GM18868 (cell line): ENCODE results near the gene IL1F10.
"Not testable (repeated sequence)": the region's sequence is repeated elsewhere in the genome, so short reads cannot be mapped to it uniquely, and the experiment has no call there.

Experiments used
- ATAC-seq: cut with Tn5 transposase; IDR thresholded peaks from one replicate; pipeline ENCODE4 v1.9.1; 2021; ENCODE audit warnings: mild to moderate bottlenecking, moderate library complexity; ENCODE audit not compliant: unreplicated experiment

IL1F10 gene

DNA sequence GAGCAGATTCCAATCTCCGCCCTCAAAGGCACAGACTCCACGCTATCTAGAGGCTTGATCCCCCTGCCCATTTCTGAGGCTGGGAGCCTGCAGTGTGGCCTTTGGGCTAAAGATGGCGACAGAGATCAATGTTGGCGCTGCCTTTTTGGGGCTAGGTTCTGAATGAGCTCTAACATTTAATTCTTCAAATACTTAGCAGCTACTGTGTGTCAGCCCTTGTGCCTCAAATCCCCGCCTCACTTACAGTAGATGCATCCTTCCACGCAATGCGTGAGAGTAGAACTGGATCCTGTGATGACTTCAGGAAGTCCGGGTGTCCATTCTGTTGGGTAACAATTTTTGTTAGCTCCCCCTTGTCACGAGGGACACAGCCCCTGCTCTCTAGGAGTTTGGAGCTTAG, 12.4 kb downstream of the IL1F10 start:
- peak; percentile 46 for ATAC-seq

DNA sequence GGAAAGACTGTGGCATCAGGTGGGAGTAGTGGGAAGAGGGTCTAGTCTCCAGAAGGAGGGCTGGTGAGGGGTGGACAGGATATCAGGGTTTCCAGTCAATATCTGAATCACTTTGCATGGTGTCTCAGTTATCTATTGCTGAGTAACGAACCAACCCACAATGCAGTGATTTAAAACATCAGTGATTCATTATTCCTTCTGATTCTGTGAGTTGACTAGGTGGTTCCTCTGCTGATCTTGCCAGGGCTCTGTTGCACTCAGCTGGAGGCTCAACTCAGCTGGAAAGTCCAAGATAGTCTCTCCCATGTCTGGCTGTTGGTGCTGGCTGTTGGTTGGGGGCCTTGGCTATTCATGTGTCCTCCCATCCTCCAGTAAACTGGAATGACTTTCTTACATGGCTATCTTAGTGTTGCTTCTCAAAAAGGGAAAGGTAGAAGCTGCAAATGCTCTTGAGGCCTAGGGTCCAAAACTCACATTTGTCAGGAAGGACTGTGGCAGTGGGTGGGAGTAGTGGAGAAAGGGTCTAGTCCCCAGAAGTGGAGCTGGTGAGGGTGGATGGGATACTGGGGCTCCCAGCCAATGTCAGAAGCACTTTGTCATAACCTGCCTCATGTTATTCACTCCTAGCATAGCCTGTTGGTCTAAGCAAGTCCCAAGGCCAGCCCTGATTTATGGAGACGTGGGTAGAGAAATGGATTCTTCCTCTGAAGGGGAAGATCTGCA, 13.9 kb downstream of the IL1F10 start:
- ATAC-seq, result no peak

DNA sequence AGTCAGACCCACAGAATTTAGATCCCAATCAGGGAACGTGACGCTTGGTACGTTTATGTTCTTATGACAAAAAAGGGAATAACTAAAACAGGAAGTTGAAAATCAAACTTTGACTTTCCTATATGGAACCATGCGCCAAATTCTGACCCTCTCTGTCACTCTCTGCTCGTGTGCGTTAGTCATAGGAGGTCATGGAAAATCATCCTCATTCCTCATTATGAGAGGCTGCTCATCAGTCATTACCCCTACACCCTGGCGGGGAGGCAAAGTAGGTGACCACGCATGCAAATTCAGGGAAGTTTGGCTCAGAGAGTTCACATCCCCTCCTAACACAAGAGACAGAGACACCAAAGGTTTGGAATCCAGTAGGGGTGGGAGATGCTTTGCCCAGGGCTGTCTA, 15.5 kb downstream of the IL1F10 start:
- ATAC-seq, result no peak

DNA sequence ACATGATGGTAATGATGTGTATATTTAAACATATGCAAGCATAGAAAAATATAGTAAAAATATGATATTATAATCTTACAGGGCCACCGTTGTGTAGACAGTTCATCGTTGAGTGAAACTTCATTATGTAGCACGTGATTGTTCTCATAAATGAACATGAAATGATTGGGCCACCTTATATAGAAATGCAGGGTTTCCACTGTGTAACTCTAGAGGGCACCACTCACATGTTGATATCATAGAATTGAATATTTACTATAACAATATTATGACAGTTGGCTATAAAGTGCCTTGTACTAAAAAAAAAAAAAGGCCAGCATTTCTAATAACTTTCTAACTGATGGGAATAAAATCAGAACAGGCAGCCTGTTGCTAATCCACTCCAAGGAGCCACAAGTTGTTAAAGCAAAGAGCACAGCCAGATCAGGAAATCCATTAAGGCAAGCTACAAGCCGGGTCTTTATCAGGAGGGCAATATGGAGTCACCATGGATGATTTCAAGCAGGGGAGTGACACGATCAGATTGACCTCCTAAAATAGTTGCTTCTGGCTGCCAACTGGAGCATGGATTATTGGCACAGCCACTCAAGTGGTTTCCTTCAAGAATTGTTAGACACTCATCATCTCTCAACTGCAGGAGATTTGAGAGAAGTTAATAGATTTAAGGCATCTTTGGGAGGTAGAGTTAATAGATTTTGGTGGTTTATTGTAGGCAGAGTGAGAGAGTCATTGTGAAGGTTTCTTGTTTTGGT, 16.7 kb downstream of the IL1F10 start:
- no peak for ATAC-seq

DNA sequence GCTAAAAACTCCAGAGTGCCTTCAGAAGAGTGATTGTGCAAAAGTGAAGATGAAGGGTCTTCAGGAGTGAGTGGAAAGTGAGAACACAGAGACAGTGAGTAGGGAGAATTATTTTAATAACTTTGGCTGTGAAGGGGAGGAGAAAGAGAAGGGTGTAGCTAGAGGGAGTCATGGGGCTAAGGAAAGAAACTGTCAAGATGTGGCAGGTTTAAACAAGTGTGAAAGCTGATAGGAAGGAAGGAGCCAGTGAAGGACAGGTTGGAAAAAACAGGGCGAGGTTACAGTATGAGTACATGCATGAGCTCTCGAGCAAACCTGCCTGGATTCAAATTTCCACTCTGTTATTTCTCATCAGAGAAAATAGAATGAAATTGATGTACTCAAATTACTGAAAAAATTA, 17.8 kb downstream of the IL1F10 start:
- ATAC-seq, result no peak

DNA sequence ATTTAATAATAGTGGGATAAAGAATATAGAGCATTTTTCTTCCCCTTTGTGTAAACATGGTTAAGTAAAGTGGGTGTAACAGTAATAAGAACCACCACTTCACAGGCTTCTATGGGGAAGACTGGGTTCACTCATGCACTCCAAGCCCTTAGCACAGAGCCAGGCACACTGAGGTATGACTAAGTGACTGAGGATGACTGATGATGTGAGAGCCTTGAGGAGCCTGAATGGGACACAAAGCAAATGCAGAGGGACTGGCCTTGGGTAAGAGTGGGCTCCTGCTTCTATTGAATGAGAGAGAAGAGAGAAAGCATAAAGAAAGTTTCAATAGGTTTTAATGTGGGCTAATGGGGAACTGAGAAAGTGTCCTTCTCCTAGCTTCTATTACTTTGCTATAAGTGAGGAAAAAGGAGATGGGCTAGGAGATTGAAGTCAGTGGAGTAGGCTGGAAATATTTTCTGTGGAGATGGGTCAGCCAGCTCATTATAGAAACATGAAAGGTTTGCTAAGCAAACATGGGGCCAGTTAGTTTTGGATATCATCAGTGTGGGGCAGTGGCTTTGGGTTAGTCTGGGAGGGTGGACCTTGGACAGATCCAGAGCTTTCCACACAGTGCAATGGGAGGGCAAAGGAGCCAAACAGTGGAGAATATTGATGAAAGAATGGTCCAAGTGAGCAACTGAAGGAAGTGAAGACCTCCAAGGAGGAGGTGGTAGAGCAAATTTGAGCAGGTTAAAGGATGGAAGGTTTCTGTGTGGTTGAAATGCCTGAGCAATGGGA, 20.6 kb downstream of the IL1F10 start:
- no peak for ATAC-seq

DNA sequence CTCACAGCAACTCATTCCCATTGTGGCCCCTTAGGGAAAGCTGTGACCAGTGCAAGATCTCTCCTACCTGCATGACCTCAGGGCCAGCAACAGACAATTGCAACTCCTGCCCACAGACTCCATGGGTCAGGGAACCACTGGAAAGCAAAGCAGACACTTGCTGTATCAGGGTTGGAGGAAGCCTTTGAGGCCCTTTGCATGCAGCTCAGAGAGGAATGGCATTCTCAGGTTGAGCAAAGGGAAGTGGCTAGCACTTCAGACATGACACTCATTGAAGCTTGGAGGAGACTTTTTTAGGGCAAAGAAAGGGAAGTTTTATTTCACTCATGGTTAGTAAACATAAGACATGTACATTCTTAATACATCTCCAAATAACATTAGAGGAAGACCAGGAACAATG, 22.1 kb downstream of the IL1F10 start:
- no peak for ATAC-seq

DNA sequence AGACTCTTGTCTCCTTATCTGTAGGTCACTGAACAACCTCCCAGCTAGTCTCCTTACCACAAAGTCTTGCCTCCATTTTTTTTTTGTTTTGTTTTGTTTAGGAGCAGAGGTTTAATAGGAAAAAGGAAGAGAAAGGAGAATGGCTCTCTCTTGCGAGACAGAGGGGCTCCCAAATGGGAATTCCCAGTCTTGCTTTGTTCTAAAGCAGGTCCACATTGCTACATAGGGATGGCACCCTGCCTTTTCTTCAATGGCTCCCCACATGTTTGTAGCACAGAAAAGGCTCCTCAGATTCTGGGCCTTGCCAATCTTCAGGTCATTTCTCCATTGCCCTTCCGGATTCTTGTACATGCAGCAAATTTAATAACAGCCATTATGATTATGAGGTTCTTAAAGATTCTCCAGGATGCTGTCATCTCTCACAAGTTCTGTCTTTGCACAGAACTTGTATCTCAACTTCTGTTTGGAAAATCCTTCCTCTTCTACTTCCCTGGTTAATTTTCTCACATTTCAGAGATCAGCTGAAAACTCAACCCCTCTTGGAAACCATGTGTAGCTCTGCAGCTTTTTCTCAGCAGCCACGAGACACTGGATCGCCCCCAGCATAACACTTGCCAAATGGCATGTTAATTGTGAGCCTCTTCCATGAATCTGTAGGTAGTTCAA, 23.6 kb downstream of the IL1F10 start:
- no peak for ATAC-seq

DNA sequence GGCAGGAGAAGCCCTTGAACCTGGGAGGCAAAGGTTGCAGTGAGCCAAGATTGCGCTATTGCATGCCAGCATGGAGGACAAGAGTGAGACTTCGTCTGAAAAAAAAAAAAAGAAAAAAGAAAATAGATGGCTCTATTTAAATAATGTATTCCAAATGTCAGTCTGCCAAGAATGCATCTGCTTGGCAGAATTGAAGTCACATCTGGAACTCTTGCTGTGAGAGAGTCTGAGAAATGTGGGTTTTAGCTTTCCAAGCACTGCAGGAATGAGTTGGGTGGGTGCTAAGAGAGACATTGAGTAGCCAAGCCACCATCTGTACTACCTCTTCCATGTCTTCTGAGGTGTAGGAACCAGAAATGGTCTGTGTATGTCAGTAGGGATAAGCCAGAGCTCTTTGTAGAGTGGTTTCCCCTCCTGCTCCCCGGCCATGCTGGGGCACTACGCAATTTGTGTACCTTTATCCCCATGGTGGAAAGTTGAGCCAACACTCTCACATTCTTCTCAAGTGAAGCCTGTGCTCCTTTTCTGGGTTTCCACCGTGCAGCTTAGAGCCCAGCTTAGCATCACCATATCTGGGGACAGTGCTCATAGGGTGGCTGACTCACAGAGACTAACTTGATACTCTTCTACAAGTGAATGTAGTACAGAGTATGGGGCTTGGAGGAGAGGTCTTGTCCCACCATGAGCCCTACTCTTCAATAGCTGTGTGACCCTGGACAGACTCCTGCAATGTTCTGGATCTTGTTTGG, 25.3 kb downstream of the IL1F10 start:
- ATAC-seq, result no peak

DNA sequence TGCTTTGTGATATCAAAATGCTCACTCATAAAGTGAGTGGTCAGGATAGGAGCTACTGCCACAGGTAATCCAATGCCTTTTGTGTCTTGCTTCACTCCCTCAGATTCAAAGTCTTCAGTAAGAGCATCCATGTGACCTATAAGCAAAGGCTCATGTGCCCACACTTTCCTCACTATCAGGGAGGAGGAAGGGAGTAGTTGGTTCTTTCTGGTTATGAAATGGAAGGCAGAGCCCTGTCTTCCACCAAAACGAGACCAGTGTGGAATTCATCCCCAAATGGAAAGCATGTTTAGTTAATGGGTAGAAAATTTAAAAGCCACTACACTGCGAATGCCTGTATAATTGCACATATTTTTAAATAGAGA, 25.8 kb downstream of the IL1F10 start:
- no peak for ATAC-seq

DNA sequence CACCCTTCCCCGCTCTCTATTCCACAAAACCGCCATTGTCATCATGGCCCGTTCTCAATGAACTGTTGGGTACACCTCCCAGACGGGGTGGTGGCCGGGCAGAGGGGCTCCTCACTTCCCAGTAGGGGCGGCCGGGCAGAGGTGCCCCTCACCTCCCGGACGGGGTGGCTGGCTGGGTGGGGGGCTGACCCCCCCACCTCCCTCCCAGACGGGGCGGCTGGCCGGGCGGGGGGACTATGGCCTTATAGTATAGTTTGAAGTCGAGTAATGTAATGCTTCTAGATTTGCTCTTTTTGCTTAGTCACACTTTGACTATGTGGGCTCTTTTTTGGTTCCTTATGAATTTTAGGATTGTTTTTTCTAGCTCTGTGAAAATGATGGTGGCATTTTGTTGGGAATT, 28.5 kb downstream of the IL1F10 start:
- not testable (repeated sequence) for ATAC-seq

DNA sequence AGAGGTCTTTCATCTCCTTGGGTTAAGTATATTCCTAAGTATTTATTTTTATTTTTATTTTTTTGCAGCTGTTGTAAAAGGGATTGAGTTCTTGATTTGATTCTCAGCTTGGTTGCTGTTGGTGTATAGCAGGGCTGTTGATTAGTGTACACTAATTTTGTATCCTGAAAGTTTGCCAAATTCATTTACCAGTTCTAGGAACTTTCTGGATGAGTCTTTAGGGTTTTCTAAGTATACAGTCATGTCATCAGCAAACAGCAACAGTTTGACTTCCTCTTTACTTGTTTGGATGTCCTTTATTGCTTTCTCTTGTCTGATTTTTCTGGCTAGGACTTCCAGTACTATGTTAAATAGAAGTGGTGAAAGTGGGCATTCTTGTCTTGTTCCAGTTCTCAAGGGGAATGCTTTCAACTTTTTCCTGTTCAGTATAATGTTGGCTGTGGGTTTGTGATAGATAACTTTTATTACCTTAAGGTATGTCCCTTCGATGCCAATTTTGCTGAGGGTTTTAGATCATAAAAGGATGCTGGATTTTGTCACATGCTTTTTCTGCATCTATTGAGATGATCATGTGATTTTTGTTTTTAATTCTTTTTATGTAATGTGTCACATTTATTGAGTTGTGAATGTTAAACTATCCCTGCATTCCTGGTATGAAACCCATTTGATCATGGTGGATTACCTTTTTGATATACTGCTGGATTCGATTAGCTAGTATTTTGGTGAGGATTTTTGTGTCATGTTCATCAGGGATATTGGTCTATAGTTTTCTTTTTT, 29.3 kb downstream of the IL1F10 start:
- ATAC-seq, result not testable (repeated sequence)

DNA sequence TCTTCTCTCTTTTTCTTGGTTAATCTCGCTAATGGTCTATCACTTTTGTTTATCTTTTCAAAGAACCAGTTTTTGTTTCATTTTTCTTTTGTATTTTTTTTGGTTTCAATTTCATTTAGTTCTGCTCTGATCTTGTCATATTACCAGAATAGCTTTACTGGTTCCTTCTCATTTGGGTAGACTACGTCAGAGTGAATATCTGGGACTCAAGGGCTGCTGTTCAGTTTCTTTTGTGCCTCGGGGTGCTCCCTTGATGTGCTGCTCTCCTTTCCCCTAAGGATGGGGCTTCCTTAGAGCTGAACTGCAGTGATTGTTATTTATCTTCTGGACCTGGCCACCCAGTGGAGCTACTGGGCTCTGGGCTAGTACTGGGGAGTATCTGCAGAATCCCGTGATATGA, 30.3 kb downstream of the IL1F10 start:
- ATAC-seq, result no peak

DNA sequence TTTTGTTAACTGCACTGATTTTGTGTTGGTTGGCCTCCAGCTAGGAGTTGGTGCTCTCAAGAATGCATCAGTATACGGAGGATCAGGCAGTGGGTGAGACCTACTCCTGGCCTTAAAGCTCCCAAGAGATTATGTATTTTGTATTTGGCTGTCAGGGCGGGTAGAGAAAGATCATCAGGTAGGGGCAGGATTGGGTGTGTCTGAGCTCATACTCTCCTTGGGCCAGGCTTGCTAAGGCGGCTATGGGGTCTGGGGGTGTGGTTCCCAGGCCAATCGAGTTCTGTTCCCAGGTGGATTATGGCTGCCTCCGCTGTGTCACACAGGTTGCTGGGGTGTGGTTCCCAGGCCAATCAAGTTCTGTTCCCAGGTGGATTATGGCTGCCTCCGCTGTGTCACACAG, 30.8 kb downstream of the IL1F10 start:
- no peak for ATAC-seq

DNA sequence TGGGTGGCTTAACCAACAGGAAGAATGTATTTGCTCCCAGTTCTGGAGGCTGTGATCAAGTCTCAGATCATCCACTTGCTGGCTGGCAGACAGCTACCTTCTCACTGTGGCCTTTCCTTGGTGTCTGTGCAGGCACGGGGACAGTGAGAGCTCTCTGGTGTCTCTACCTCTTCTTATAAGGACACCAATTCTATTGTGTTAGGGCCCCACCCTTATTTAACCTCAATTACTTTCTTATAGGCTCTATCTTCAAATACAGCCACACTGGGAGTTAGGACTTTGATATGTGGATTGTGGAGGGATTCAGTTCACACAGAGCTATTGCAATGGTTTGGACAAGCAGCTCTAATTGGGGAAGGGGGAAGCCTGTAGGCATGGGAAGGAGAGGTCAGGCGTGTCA, 34.4 kb downstream of the IL1F10 start:
- no peak for ATAC-seq

DNA sequence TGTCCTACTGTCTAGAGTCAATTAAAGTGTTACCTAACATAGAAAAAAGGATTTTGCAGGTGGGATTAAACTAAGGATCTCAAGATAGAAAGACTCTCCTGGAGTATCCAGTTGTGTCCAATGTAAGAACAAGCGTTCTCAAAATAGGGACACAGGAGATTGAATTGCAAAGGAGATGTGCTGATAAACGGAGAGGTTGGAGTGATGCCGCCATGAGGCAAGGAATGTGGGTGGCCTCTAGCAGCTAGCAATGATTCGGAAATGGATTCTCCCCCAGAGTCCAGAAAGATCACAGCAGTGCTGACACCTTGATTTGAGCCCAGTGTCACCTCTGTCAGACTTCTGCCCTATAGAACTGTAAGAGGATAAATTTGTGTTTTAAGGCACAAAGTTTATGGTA, 35.5 kb downstream of the IL1F10 start:
- no peak for ATAC-seq

DNA sequence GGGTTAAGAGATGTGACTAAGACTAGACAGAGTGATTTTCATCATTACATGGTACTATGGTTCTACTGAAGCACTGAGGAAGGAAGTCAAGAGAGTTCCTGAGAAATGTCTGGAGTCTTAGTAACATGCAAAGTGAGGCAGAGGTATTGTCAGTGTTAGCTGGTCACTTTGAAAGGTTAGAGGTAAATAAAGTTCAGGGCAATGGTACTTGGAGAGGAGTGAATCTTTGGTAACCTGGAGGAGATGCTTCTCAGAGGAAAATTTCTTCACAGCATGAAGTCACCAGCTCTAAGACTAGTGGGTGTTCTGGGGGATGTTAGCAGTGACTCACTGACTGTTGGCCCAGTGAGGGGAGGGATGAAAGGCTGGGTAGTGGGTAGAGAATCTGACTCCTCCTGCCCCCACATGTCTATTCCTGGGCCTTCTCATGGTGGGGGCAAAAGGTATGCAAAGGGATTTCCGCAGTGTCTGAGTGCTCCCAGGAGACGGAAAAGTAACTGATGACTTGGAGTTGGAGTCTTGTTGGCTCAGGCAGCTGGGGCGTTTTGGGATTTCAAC, 36.4 kb downstream of the IL1F10 start:
- ATAC-seq, result no peak

DNA sequence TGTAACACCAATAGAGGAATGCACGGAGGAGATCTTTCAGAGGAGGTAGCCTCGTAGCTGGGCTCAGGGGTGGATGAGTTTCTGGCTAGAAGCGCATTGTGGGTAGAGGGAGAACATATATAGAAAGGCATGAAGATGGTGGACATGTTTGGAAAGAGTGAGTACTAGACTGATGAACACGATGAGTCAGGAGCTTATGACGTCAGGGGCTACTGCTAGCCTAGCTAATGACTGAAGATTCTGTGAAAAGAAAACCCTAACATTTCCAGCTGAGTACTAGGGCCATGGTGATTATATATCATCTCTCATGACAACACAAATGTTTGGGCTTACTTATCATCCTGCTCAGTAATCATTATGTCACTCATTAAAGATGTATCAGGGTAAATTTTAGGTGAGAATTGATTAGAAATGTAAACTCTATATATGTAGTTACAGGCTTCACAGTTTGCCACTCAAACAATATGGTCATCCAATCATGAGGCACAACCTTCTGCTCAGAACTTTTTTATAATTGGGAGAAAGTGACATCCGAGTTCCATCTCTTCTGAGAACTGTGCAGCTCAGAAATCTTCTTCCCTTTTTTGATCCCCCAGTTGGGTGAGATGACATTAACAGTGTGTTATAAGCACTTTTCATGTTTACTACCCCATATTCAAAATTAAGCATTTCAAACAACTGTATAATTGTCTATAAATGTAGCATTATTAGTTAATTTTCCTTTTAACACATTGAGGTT, 37.4 kb downstream of the IL1F10 start:
- ATAC-seq, result no peak

DNA sequence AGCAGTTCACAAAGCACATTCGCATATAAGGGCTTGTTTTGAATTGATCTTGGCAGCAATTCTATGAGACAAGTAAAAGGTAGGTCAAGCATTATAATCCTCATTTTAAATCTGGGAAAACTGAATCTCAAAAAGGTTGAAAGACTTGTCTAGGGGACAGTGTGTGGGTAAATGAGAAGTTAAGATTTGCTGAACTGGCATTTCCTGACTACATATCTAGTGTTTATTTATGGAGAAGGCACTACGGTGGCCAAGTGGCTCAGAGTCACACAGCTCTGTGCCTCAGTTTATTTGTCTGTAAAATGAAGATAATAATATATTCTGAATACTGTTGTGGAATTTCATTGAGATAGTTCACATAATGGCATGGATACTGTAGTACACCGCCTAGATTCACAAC, 43.4 kb downstream of the IL1F10 start:
- no peak for ATAC-seq
